ENCODE measurements around the gene CCDC8.

DNA sequence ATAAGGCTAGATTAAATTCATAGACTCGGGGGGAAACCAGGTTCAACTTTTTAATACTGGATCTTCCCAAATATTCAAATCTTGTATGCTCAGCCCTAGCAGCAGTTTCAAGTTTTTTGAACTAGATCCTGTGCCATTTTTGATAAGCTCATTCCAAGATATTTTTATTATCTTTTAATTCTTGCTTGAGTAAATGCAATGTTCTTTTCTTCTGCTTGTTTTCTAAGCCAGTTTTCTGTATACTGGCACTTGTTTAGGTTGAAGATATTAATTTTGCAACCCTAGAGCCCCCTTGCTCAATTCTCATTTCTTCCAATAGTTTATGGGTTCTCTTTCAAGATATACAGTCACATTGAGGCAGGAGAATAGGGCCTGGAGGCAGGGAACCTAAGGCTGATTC lies 28.5 kb upstream of the CCDC8 start:
- no peak for TF ChIP-seq POLR2A (IDR thresholded peaks at IDR 0.05)
- TF ChIP-seq, protein P1, sequence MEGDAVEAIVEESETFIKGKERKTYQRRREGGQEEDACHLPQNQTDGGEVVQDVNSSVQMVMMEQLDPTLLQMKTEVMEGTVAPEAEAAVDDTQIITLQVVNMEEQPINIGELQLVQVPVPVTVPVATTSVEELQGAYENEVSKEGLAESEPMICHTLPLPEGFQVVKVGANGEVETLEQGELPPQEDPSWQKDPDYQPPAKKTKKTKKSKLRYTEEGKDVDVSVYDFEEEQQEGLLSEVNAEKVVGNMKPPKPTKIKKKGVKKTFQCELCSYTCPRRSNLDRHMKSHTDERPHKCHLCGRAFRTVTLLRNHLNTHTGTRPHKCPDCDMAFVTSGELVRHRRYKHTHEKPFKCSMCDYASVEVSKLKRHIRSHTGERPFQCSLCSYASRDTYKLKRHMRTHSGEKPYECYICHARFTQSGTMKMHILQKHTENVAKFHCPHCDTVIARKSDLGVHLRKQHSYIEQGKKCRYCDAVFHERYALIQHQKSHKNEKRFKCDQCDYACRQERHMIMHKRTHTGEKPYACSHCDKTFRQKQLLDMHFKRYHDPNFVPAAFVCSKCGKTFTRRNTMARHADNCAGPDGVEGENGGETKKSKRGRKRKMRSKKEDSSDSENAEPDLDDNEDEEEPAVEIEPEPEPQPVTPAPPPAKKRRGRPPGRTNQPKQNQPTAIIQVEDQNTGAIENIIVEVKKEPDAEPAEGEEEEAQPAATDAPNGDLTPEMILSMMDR (IDR thresholded peaks at IDR 0.05), result no peak
